Measurements from ENCODE around the gene PPP2R2C. TPM values are rescaled to one million over a fixed set of nuclear protein-coding genes. Genes with fewer than 3 reads are reported as not detected.

Gene PPP2R2C
- total RNA-seq, 1 donor, result under 0.01 TPM

DNA sequence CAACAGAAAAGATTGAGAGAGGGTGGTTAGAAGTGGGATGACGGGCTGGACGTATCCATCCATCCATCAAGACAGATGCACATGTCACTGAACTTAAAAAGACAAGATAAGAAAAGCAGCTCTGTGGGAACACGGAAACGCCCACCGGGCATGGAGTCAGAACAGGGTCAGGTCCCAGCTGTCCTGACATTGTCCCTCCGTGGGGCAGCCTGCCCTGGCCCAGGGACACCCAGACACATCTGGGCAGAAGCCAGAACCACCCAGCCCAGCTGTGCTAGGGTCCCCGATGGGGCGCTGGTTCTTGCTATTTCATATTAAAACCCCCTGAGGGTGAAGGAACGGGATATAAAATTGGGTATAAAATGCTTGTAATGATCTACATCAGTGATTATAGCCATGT, 88.5 kb downstream of the PPP2R2C start:
- no peak overlapping the region for H3K27ac ChIP-seq (ENCODE audit: low read depth, low read length)
- no peak for DNase-seq (ENCODE audit: insufficient read length, low spot score, missing footprints)
- TF ChIP-seq CTCF (IDR thresholded peaks at IDR 0.05; ENCODE audit: extremely low read depth, low read depth, low read length), result no peak
- no peaks in the 10 kb centered on the region for H4K20me1 ChIP-seq (ENCODE audit: insufficient read depth, low read length)
- H2AFZ ChIP-seq (ENCODE audit: low read length), result no peak overlapping the region
- no peaks in the 10 kb centered on the region for H3K79me2 ChIP-seq (ENCODE audit: insufficient read depth, low read length)
- H3K36me3 ChIP-seq (ENCODE audit: insufficient read depth, low read length), result no peaks in the 10 kb centered on the region
- peaks cover 8% of the 10 kb centered on the region for H3K27me3 ChIP-seq (ENCODE audit: insufficient read depth, low read length)
- no peaks in the 10 kb centered on the region for H3K9me3 ChIP-seq (ENCODE audit: low read depth, low read length)
- no peak overlapping the region for H3K4me2 ChIP-seq (ENCODE audit: insufficient read depth, low read length)
- H3K4me1 ChIP-seq (ENCODE audit: insufficient read depth, low read length), result no peaks in the 10 kb centered on the region
- no peak overlapping the region for H3K4me3 ChIP-seq (ENCODE audit: insufficient read depth, low read length)

DNA sequence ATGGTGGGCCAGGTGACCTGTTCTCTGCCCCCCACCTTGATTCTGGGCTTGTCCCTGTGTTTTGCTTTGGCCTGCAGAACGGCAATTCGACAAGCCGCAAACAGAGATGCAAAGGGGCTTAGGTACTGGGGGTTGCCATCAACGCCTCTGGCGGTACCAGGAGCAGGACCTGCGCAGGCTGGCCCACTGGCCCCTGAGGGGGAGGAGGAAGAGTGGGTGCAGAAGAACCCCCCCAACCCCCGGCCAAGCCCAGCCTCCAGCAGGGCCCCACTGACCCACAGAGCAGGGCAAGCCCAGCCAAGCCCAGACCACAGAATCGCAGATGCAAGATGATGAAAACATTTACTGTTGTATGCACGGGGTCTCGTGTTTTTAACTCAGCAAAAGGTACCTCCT, 89.4 kb downstream of the PPP2R2C start:
- Histone ChIP-seq H3K27me3 (ENCODE audit: insufficient read depth, low read length) (peaks cover 8% of the 10 kb centered on the region), H3K27ac (ENCODE audit: low read depth, low read length) (no peak overlapping the region), H3K4me3 (ENCODE audit: insufficient read depth, low read length) (no peak overlapping the region), H3K36me3 (ENCODE audit: insufficient read depth, low read length) (no peaks in the 10 kb centered on the region), H3K4me2 (ENCODE audit: insufficient read depth, low read length) (no peak overlapping the region), H3K4me1 (ENCODE audit: insufficient read depth, low read length) (no peaks in the 10 kb centered on the region), H3K79me2 (ENCODE audit: insufficient read depth, low read length) (no peaks in the 10 kb centered on the region), H3K9me3 (ENCODE audit: low read depth, low read length) (no peaks in the 10 kb centered on the region), H2AFZ (ENCODE audit: low read length) (no peak overlapping the region), H4K20me1 (ENCODE audit: insufficient read depth, low read length) (no peaks in the 10 kb centered on the region)
- TF ChIP-seq CTCF (IDR thresholded peaks at IDR 0.05; ENCODE audit: extremely low read depth, low read depth, low read length), result no peak
- peak; percentile 55 for DNase-seq (ENCODE audit: insufficient read length, low spot score, missing footprints)

DNA sequence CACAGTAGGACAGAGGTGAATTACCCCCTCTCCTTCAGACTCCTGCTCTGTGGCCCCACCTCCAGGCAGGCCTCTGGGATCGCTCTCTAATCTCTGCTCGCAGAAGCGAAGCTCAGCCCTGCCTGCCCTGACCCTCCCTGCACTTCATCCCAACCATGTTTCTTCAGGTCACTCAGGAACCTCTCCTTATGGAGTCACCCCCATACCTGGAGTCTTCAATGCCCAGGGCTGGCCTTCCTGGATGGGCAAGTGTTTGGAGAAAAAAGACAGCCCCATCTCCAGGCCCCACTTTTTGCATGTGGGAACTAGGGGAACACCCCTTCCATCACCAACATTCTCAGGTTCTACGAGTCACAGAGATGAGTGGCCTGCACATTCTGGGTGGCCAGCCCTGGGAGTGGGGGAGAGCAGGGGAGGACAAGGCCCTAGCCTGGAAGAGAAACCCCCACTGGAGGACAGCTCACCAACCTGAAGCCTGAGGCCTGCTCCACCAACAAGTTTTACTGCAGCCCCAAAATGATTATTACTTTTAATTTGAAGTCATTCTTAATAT, 90.8 kb downstream of the PPP2R2C start:
- peak; percentile 34 for DNase-seq (ENCODE audit: insufficient read length, low spot score, missing footprints)
- no peaks in the 10 kb centered on the region for H3K36me3 ChIP-seq (ENCODE audit: insufficient read depth, low read length)
- no peak overlapping the region for H3K4me3 ChIP-seq (ENCODE audit: insufficient read depth, low read length)
- peaks cover 8% of the 10 kb centered on the region for H3K27me3 ChIP-seq (ENCODE audit: insufficient read depth, low read length)
- H3K4me2 ChIP-seq (ENCODE audit: insufficient read depth, low read length), result no peak overlapping the region
- H3K9me3 ChIP-seq (ENCODE audit: low read depth, low read length), result no peaks in the 10 kb centered on the region
- TF ChIP-seq CTCF (IDR thresholded peaks at IDR 0.05; ENCODE audit: extremely low read depth, low read depth, low read length), result no peak
- no peak overlapping the region for H2AFZ ChIP-seq (ENCODE audit: low read length)
- no peak overlapping the region for H3K27ac ChIP-seq (ENCODE audit: low read depth, low read length)
- H3K4me1 ChIP-seq (ENCODE audit: insufficient read depth, low read length), result no peaks in the 10 kb centered on the region
- H4K20me1 ChIP-seq (ENCODE audit: insufficient read depth, low read length), result no peaks in the 10 kb centered on the region
- H3K79me2 ChIP-seq (ENCODE audit: insufficient read depth, low read length), result no peaks in the 10 kb centered on the region

GRCh38 chr4:6380746-6381410, 91.5 kb downstream of the PPP2R2C start:
- Histone ChIP-seq H3K4me1 (ENCODE audit: insufficient read depth, low read length) (no peaks in the 10 kb centered on the region), H3K79me2 (ENCODE audit: insufficient read depth, low read length) (no peaks in the 10 kb centered on the region), H2AFZ (ENCODE audit: low read length) (no peak overlapping the region), H3K36me3 (ENCODE audit: insufficient read depth, low read length) (no peaks in the 10 kb centered on the region), H3K9me3 (ENCODE audit: low read depth, low read length) (no peaks in the 10 kb centered on the region), H3K4me3 (ENCODE audit: insufficient read depth, low read length) (no peak overlapping the region), H3K27ac (ENCODE audit: low read depth, low read length) (no peak overlapping the region), H4K20me1 (ENCODE audit: insufficient read depth, low read length) (no peaks in the 10 kb centered on the region), H3K4me2 (ENCODE audit: insufficient read depth, low read length) (no peak overlapping the region), H3K27me3 (ENCODE audit: insufficient read depth, low read length) (peaks cover 8% of the 10 kb centered on the region)
- DNase-seq (ENCODE audit: insufficient read length, low spot score, missing footprints), result peak; percentile 69
- TF ChIP-seq CTCF (IDR thresholded peaks at IDR 0.05; ENCODE audit: extremely low read depth, low read depth, low read length), result no peak

Measured in osteoblast (primary cell).